Hematopoietic multipotent progenitor cell treated with erythropoietin and hydrocortisone succinate and interleukin-3 and kit ligand, for 4 days (in vitro differentiated cells): Measurements from ENCODE around the gene CLDN16.

ENCODE experiments used
- DNase-seq: peaks from one replicate; pipeline ENCODE4 v3.0.0-alpha.2; 2015

The CLDN16 gene

DNA sequence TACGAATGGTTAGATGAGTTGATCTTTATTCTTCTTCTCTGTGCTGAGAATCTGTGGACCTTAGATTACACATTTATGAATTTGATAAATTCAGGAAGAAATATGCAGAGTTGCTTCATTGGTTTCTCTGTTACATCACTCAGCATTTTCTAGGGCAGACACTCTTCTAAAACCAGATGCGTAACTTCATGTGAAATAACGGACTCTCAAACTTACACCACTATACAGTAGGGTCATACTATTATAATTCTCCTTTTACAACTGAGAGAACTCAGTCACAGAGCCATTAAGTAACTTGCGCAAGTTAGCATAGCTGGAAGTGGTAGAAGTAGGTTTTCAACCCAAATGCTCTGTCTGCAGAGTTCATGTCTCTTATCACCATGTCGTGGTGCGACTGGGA is 56.0 kb downstream of the CLDN16 start:
- peak; percentile 59 for DNase-seq

DNA sequence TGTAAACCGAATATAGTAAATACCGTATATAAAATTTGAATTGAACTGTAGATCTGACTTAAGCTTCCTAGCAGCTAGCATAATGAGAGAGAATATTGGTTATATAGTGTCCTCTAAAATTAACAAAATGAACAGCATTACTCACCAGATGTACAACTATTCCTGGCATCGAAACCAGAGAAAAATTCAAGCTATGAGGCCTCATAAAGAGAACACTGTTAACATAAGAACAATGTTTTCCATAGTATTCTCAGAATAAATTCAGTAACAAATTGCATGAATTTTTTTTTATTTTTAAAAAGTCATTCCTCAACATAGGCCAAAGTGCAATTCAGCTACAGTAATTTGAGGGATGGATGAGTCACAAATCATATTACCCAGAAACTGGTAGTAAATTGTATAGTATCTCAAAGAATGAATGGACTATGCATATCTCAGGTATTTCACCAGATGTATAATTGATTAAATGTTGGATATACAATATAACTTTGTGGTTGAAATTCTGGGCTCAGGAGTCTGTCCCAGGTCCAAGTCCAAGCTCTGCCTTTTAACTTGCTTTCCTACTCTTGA is 56.7 kb downstream of the CLDN16 start:
- DNase-seq: no peak

DNA sequence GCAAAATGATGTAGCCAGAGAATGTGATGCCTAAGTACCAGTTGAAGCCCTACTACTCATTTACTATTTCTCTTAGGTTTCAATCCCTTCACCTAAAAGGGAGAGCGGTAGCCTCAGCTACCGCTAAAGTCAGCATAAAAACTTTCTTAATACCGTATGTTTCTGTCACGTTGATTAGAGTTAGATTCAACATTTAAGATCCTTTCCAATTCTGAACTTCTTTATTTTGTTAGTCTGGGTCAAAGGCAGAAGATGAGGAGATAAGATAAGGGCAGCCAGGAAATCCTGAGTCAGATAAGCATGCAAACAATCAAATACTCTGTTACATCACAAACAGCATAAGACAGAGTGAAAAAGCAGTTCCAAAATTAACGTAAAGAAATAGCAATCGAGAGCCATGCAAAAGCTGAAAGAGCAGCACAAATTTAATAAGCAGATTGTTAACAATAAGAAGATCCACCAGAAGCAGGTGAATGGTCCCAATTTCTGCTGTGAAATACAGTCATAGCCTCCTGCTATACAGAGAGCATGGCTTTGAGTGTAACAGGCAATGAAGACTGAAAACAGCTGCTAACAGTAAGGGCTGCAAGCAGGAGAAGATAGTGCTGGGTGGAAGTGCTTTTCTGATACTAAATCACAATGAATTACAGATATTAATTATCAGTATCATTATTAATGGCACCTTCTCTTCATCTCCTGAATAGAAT is 58.8 kb downstream of the CLDN16 start:
- peak; percentile 66 for DNase-seq

DNA sequence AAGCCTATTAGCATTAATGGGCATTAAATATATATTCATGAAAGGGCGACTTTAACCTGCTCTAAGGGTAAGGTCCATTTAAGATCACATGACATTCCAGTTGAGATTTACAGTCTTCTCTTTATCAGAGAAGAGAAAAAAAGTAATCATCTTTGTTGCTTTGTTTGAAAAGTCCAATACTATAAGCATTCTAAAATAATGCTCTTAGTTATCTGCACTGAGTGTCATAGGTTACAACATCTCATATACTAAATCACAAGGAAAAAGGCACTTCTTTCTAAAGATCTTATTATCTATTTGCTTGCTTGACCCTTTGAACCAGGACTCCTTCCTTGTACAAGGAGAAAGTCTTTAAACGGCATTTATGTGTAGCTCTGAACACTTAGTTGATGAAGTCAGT is 60.3 kb downstream of the CLDN16 start:
- DNase-seq: no peak

GRCh38 chr3:190449801-190450200 is 61.8 kb downstream of the CLDN16 start, which contains the start of gene TMEM207:
TSS of gene TMEM207 (minus strand) at chr3:190449901. CDS start at chr3:190449809, 92 bp downstream.
- DNase-seq: no peak

GRCh38 chr3:190455828-190456227 is 67.9 kb downstream of the CLDN16 start:
- no peak for DNase-seq

- no peak for DNase-seq
Observed at GRCh38 chr3:190456770-190457169, 68.8 kb downstream of the CLDN16 start.

GRCh38 chr3:190458040-190458439 is 70.1 kb downstream of the CLDN16 start:
- DNase-seq: peak; percentile 23
